Liver (tissue), 3 donors: ENCODE measurements around the gene FAM168B.

ENCODE experiments used
- FOXA1 ChIP-seq: IDR thresholded peaks from 2 replicates; pipeline ENCODE4 v1.6.1; 2016; ENCODE audit warnings: antibody characterized with exemption
- RAD21 ChIP-seq, 2 donors: IDR thresholded peaks; 2 replicates each; pipeline ENCODE4 v1.6.1; 2016; ENCODE audit warnings: antibody characterized with exemption in 2 of 2, mild to moderate bottlenecking in 2 of 2
- TF ChIP-seq, protein P1 (sequence below): fragments of 150-350 bp; IDR thresholded peaks from 2 replicates; pipeline ENCODE4 v1.5.1; 2017; ENCODE audit warnings: improper control_type of control experiment, low read depth, low read length; ENCODE audit not compliant: missing input control
- TF ChIP-seq, protein P2 (sequence below): IDR thresholded peaks from 2 replicates; pipeline ENCODE4 v1.6.1; 2016; ENCODE audit warnings: antibody characterized with exemption
- TF ChIP-seq, protein P3 (sequence below): IDR thresholded peaks from 2 replicates; pipeline ENCODE4 v1.6.1; 2016; ENCODE audit warnings: antibody characterized with exemption, mild to moderate bottlenecking
- donor health status: healthy.
- donor health status: healthy.

GRCh38 chr2:131008967-131009366 lies 84.3 kb downstream of the FAM168B start:
- TF ChIP-seq, protein P1, sequence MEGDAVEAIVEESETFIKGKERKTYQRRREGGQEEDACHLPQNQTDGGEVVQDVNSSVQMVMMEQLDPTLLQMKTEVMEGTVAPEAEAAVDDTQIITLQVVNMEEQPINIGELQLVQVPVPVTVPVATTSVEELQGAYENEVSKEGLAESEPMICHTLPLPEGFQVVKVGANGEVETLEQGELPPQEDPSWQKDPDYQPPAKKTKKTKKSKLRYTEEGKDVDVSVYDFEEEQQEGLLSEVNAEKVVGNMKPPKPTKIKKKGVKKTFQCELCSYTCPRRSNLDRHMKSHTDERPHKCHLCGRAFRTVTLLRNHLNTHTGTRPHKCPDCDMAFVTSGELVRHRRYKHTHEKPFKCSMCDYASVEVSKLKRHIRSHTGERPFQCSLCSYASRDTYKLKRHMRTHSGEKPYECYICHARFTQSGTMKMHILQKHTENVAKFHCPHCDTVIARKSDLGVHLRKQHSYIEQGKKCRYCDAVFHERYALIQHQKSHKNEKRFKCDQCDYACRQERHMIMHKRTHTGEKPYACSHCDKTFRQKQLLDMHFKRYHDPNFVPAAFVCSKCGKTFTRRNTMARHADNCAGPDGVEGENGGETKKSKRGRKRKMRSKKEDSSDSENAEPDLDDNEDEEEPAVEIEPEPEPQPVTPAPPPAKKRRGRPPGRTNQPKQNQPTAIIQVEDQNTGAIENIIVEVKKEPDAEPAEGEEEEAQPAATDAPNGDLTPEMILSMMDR = no peak
- TF ChIP-seq RAD21 (IDR thresholded peaks at IDR 0.05) (no peak), FOXA1 (no peak)
- TF ChIP-seq, protein P2, sequence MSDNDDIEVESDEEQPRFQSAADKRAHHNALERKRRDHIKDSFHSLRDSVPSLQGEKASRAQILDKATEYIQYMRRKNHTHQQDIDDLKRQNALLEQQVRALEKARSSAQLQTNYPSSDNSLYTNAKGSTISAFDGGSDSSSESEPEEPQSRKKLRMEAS = no peak
- TF ChIP-seq, protein P3, sequence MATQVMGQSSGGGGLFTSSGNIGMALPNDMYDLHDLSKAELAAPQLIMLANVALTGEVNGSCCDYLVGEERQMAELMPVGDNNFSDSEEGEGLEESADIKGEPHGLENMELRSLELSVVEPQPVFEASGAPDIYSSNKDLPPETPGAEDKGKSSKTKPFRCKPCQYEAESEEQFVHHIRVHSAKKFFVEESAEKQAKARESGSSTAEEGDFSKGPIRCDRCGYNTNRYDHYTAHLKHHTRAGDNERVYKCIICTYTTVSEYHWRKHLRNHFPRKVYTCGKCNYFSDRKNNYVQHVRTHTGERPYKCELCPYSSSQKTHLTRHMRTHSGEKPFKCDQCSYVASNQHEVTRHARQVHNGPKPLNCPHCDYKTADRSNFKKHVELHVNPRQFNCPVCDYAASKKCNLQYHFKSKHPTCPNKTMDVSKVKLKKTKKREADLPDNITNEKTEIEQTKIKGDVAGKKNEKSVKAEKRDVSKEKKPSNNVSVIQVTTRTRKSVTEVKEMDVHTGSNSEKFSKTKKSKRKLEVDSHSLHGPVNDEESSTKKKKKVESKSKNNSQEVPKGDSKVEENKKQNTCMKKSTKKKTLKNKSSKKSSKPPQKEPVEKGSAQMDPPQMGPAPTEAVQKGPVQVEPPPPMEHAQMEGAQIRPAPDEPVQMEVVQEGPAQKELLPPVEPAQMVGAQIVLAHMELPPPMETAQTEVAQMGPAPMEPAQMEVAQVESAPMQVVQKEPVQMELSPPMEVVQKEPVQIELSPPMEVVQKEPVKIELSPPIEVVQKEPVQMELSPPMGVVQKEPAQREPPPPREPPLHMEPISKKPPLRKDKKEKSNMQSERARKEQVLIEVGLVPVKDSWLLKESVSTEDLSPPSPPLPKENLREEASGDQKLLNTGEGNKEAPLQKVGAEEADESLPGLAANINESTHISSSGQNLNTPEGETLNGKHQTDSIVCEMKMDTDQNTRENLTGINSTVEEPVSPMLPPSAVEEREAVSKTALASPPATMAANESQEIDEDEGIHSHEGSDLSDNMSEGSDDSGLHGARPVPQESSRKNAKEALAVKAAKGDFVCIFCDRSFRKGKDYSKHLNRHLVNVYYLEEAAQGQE = no peak
